IMR-90 (cell line): Measurements from ENCODE around the gene ARL14EP. TPM values are rescaled to one million over a fixed set of nuclear protein-coding genes. Genes with fewer than 3 reads are reported as not detected.

Source experiments
- ATAC-seq: fragments of 200-7000 bp; cut with Tn5 transposase; 2 replicates; pipeline ENCODE4 v1.9.1; 2020; ENCODE audit warnings: low read depth, mild to moderate bottlenecking, moderate library complexity
- BruUV-seq: library from RNA; stranded (reverse); fragments of 400-500 nt; replicated peaks from 2 replicates; lab custom pipeline; 2021; lab: Mats Ljungman, UMichigan
- CTCF ChIA-PET: fragments of 300-600 bp; formaldehyde crosslinking; extraction: SDS; loops from one replicate; lab custom pipeline; 2021; ENCODE audit warnings: antibody characterized with exemption; lab: Yijun Ruan, JAX
- POLR2A ChIA-PET: fragments of 300-600 bp; sonication (Branson Sonifier 250); formaldehyde crosslinking; loops from one replicate; lab custom pipeline; 2022; ENCODE audit warnings: antibody characterized with exemption; ENCODE audit not compliant: unreplicated experiment; lab: Charles Lee
- DNase-seq: peaks from one replicate; pipeline ENCODE4 v3.0.0; 2013
- H2AFZ ChIP-seq: replicated peaks from 2 replicates; pipeline ENCODE3; 2013; ENCODE audit warnings: low read length, mild to moderate bottlenecking; ENCODE audit not compliant: poor library complexity
- H2AK5ac ChIP-seq: 2 replicates; pipeline ENCODE4 v1.6.1; 2013; ENCODE audit warnings: low read depth, low read length, inconsistent platforms
- H2AK9ac ChIP-seq: replicated peaks from 2 replicates; pipeline ENCODE3; 2013; ENCODE audit warnings: mild to moderate bottlenecking, low read depth, low read length, moderate library complexity; ENCODE audit not compliant: poor library complexity
- H2BK120ac ChIP-seq: 2 replicates; pipeline ENCODE4 v1.6.1; 2013; ENCODE audit warnings: low read depth, low read length, inconsistent platforms
- H2BK15ac ChIP-seq: 3 replicates; pipeline ENCODE4 v1.6.1; 2013; ENCODE audit warnings: low read depth, low read length, inconsistent platforms
- H2BK20ac ChIP-seq: 2 replicates; pipeline ENCODE4 v1.6.1; 2013; ENCODE audit warnings: low read depth, mild to moderate bottlenecking, inconsistent platforms, low read length, moderate library complexity
- H2BK5ac ChIP-seq: 2 replicates; pipeline ENCODE4 v1.6.1; 2013; ENCODE audit warnings: mild to moderate bottlenecking, low read depth, low read length, inconsistent platforms; ENCODE audit not compliant: poor library complexity, severe bottlenecking
- H3K14ac ChIP-seq: replicated peaks from 2 replicates; pipeline ENCODE4 v1.6.1; 2013; ENCODE audit warnings: low read depth, low read length, inconsistent platforms
- H3K18ac ChIP-seq: 2 replicates; pipeline ENCODE4 v1.6.1; 2013; ENCODE audit warnings: low read depth, low read length, control low read depth
- H3K23ac ChIP-seq: 2 replicates; pipeline ENCODE4 v1.6.1; 2013; ENCODE audit warnings: low read depth, low read length, inconsistent platforms
- H3K27ac ChIP-seq: 2 replicates; pipeline ENCODE4 v1.5.1; 2013; ENCODE audit warnings: mild to moderate bottlenecking, control low read depth, low read length; ENCODE audit not compliant: insufficient read depth
- H3K27me3 ChIP-seq: 2 replicates; pipeline ENCODE4 v1.6.1; 2013; ENCODE audit warnings: low read length; ENCODE audit not compliant: control insufficient read depth, insufficient read depth
- H3K36me3 ChIP-seq: 2 replicates; pipeline ENCODE4 v1.6.1; 2013; ENCODE audit warnings: low read length, mixed read lengths; ENCODE audit not compliant: control insufficient read depth, insufficient read depth
- H3K4ac ChIP-seq: 2 replicates; pipeline ENCODE4 v1.6.1; 2013; ENCODE audit warnings: low read depth, low read length, inconsistent platforms
- H3K4me1 ChIP-seq: 2 replicates; pipeline ENCODE4 v1.6.1; 2013; ENCODE audit warnings: low read length, mixed read lengths; ENCODE audit not compliant: control insufficient read depth, insufficient read depth
- H3K4me2 ChIP-seq: 2 replicates; pipeline ENCODE4 v1.6.1; 2013; ENCODE audit warnings: low read depth, mild to moderate bottlenecking, control low read depth, low read length, moderate library complexity
- H3K4me3 ChIP-seq: 2 replicates; pipeline ENCODE4 v1.5.1; 2013; ENCODE audit warnings: low read depth, mild to moderate bottlenecking, control low read depth, low read length, moderate library complexity; ENCODE audit not compliant: insufficient read depth
- H3K56ac ChIP-seq: 2 replicates; pipeline ENCODE4 v1.6.1; 2013; ENCODE audit warnings: low read length, inconsistent platforms; ENCODE audit not compliant: insufficient read depth; ENCODE audit errors: extremely low read depth
- H3K79me1 ChIP-seq, 2 experiments: 2 replicates each; pipeline ENCODE4 v1.6.1; 2013; ENCODE audit warnings: low read length in 2 of 2, inconsistent platforms in 1 of 2, low read depth in 1 of 2
- H3K9ac ChIP-seq: 2 replicates; pipeline ENCODE4 v1.6.1; 2013; ENCODE audit warnings: low read depth, low read length, control low read depth
- H3K9me1 ChIP-seq: 2 replicates; pipeline ENCODE4 v1.6.1; 2013; ENCODE audit warnings: low read length, inconsistent platforms; ENCODE audit not compliant: insufficient read depth
- H3K9me3 ChIP-seq: 2 replicates; pipeline ENCODE4 v1.6.1; 2013; ENCODE audit warnings: low read length; ENCODE audit not compliant: control insufficient read depth, insufficient read depth
- H4K20me1 ChIP-seq: 2 replicates; pipeline ENCODE4 v1.6.1; 2013; ENCODE audit warnings: low read length, inconsistent platforms; ENCODE audit not compliant: insufficient read depth
- H4K5ac ChIP-seq: 2 replicates; pipeline ENCODE4 v1.6.1; 2013; ENCODE audit warnings: mild to moderate bottlenecking, low read depth, low read length, control low read depth
- H4K8ac ChIP-seq, 2 experiments: 2 replicates each; pipeline ENCODE4 v1.6.1; 2013; ENCODE audit warnings: low read depth in 2 of 2, low read length in 2 of 2, control low read depth in 1 of 2, inconsistent platforms in 1 of 2
- H4K91ac ChIP-seq: 2 replicates; pipeline ENCODE4 v1.6.1; 2013; ENCODE audit warnings: low read depth, low read length, inconsistent platforms; ENCODE audit not compliant: insufficient read depth
- BHLHE40 ChIP-seq: fragments of 150-350 bp; IDR thresholded peaks from 2 replicates; pipeline ENCODE4 v1.6.1; 2016; ENCODE audit warnings: mild to moderate bottlenecking, low read depth, low read length
- CEBPB ChIP-seq: IDR thresholded peaks from 2 replicates; pipeline ENCODE4 v1.6.1; 2012; ENCODE audit warnings: low read depth, low read length, improper control_type of control experiment
- CHD1 ChIP-seq: IDR thresholded peaks from 2 replicates; pipeline ENCODE4 v1.6.1; 2012; ENCODE audit warnings: low read depth, low read length, improper control_type of control experiment
- FOS ChIP-seq: fragments of 150-350 bp; IDR thresholded peaks from 2 replicates; pipeline ENCODE4 v1.6.1; 2016; ENCODE audit warnings: low read depth, low read length
- MAFK ChIP-seq: IDR thresholded peaks from 2 replicates; pipeline ENCODE4 v1.6.1; 2012; ENCODE audit warnings: low read depth, low read length, improper control_type of control experiment
- MAZ ChIP-seq: IDR thresholded peaks from 2 replicates; pipeline ENCODE4 v1.6.1; 2012; ENCODE audit warnings: low read depth, mild to moderate bottlenecking, low read length, improper control_type of control experiment, moderate library complexity, borderline replicate concordance
- MXI1 ChIP-seq: IDR thresholded peaks from 2 replicates; pipeline ENCODE4 v1.6.1; 2012; ENCODE audit warnings: low read depth, mild to moderate bottlenecking, low read length, moderate library complexity, borderline replicate concordance
- NFE2L2 ChIP-seq: fragments of 150-350 bp; IDR thresholded peaks from 2 replicates; pipeline ENCODE4 v1.6.1; 2016; ENCODE audit warnings: low read depth, mild to moderate bottlenecking, low read length
- POLR2A ChIP-seq: IDR thresholded peaks from 2 replicates; pipeline ENCODE4 v1.6.1; 2012; ENCODE audit warnings: mild to moderate bottlenecking, low read depth, low read length
- RAD21 ChIP-seq: IDR thresholded peaks from 2 replicates; pipeline ENCODE4 v1.6.1; 2012; ENCODE audit warnings: low read length, improper control_type of control experiment
- RCOR1 ChIP-seq: IDR thresholded peaks from 2 replicates; pipeline ENCODE4 v1.6.1; 2012; ENCODE audit warnings: mild to moderate bottlenecking, low read length, improper control_type of control experiment; ENCODE audit not compliant: insufficient replicate concordance
- RFX5 ChIP-seq: IDR thresholded peaks from 2 replicates; pipeline ENCODE4 v1.8.0; 2012; ENCODE audit warnings: low read depth, mild to moderate bottlenecking, low read length, moderate library complexity
- SMC3 ChIP-seq: fragments of 150-350 bp; IDR thresholded peaks from 2 replicates; pipeline ENCODE4 v1.6.1; 2016; ENCODE audit warnings: low read depth, mild to moderate bottlenecking, antibody characterized with exemption, low read length, moderate library complexity
- WGBS, 2 experiments: methylation state at CpG; one replicate each; pipeline versions ENCODE4 v1.1.5 to v1.1.7; 2013; ENCODE audit warnings: missing lambda C conversion rate in 2 of 2; ENCODE audit not compliant: insufficient read length in 1 of 2; ENCODE audit errors: extremely low coverage in 2 of 2; 5-methylcytosine and 5-hydroxymethylcytosine counted together
- dilution Hi-C: fragments of 300-500 bp; cut with HindIII; formaldehyde crosslinking; loops from one replicate; pipeline ENCODE4 v1.14.3; 2018; ENCODE audit warnings: low sequenced_read_pairs; ENCODE audit not compliant: unreplicated experiment
- in situ Hi-C: fragments of 300-500 bp; cut with MboI; formaldehyde crosslinking; loops from 3 replicates; pipeline ENCODE4 v1.14.3; 2019; ENCODE audit warnings: low sequenced_read_pairs, inconsistent platforms, mixed read lengths
- intact Hi-C: fragments of 100-400 bp; cut with micrococcal nuclease; formaldehyde crosslinking; loops from 2 replicates; pipeline ENCODE4 v1.10.0; 2022
- polyA plus RNA-seq, 3 experiments: library from polyadenylated mRNA; depleted of rRNA; stranded (reverse); fragments of >200 nt; gene quantifications; 2 replicates each; pipeline ENCODE4 v1.2.3, GENCODE V29; 2012; ENCODE audit warnings: low replicate concordance in 1 of 3
- total RNA-seq: library from RNA; depleted of rRNA; stranded (reverse); fragments of >200 nt; gene quantifications from 2 replicates; pipeline ENCODE4 v1.2.3, GENCODE V29; 2012
- TF ChIP-seq, protein P1 (sequence below): conservative IDR thresholded peaks from 2 replicates; pipeline ENCODE4 v1.5.1; 2012; ENCODE audit warnings: mild to moderate bottlenecking, low read depth, low read length, improper control_type of control experiment
- TF ChIP-seq, protein P2 (sequence below): fragments of 150-350 bp; IDR thresholded peaks from 2 replicates; pipeline ENCODE4 v1.6.1; 2017; ENCODE audit warnings: mild to moderate bottlenecking, antibody characterized with exemption, low read length, low read depth
- TF ChIP-seq, protein P3 (sequence below): fragments of 150-350 bp; IDR thresholded peaks from 2 replicates; pipeline ENCODE4 v1.6.1; 2016; ENCODE audit warnings: low read depth, mild to moderate bottlenecking, low read length, moderate library complexity, borderline replicate concordance

Gene ARL14EP
- total and polyA plus RNA-seq, 2 of the 4 experiments (the other 2 are of a cell fraction), result 13.8 to 15.7 TPM

- Histone ChIP-seq H3K23ac (no peak overlapping the region), H3K56ac (no peak overlapping the region), H3K9me1 (peaks cover 2% of the 10 kb centered on the region; the same call in 1 of the 2 replicates), H3K4me3 (no peak overlapping the region), H4K91ac (no peak overlapping the region), H3K9me3 (no peaks in the 10 kb centered on the region), H3K9ac (no peak overlapping the region), H2BK5ac (no peak overlapping the region), H4K20me1 (no peaks in the 10 kb centered on the region), H3K79me1 (no peaks in the 10 kb centered on the region), H2BK15ac (no peak overlapping the region), H2BK120ac (no peak overlapping the region), H2AK5ac (no peak overlapping the region), H3K4me2 (no peak overlapping the region), H3K4me1 (no peaks in the 10 kb centered on the region), H2AFZ (no peak overlapping the region), H2BK20ac (no peak overlapping the region), H3K36me3 (no peaks in the 10 kb centered on the region), H3K27ac (no peak overlapping the region), H4K8ac (no peak overlapping the region), H4K5ac (no peak overlapping the region), H2AK9ac (no peak overlapping the region), H3K27me3 (no peaks in the 10 kb centered on the region), H3K4ac (no peak overlapping the region), H3K18ac (no peak overlapping the region), H3K14ac (no peak overlapping the region)
- intact Hi-C loops, result no loop called here
- TF ChIP-seq RFX5 (no peak), CEBPB (no peak), SMC3 (no peak), MAFK (no peak), RAD21 (no peak), NFE2L2 (no peak), MXI1 (no peak), RCOR1 (no peak), BHLHE40 (no peak), POLR2A (no peak), FOS (no peak), CHD1 (no peak), MAZ (no peak)
- TF ChIP-seq, protein P1, sequence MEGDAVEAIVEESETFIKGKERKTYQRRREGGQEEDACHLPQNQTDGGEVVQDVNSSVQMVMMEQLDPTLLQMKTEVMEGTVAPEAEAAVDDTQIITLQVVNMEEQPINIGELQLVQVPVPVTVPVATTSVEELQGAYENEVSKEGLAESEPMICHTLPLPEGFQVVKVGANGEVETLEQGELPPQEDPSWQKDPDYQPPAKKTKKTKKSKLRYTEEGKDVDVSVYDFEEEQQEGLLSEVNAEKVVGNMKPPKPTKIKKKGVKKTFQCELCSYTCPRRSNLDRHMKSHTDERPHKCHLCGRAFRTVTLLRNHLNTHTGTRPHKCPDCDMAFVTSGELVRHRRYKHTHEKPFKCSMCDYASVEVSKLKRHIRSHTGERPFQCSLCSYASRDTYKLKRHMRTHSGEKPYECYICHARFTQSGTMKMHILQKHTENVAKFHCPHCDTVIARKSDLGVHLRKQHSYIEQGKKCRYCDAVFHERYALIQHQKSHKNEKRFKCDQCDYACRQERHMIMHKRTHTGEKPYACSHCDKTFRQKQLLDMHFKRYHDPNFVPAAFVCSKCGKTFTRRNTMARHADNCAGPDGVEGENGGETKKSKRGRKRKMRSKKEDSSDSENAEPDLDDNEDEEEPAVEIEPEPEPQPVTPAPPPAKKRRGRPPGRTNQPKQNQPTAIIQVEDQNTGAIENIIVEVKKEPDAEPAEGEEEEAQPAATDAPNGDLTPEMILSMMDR, result no peak
- TF ChIP-seq, protein P2, sequence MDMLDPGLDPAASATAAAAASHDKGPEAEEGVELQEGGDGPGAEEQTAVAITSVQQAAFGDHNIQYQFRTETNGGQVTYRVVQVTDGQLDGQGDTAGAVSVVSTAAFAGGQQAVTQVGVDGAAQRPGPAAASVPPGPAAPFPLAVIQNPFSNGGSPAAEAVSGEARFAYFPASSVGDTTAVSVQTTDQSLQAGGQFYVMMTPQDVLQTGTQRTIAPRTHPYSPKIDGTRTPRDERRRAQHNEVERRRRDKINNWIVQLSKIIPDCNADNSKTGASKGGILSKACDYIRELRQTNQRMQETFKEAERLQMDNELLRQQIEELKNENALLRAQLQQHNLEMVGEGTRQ, result no peak
- TF ChIP-seq, protein P3, sequence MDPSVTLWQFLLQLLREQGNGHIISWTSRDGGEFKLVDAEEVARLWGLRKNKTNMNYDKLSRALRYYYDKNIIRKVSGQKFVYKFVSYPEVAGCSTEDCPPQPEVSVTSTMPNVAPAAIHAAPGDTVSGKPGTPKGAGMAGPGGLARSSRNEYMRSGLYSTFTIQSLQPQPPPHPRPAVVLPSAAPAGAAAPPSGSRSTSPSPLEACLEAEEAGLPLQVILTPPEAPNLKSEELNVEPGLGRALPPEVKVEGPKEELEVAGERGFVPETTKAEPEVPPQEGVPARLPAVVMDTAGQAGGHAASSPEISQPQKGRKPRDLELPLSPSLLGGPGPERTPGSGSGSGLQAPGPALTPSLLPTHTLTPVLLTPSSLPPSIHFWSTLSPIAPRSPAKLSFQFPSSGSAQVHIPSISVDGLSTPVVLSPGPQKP, result no peak
- DNase-seq (no peak), ATAC-seq (no peak)
- ChIA-PET CTCF (no interaction called here), POLR2A (no interaction called here)
- no CpG with 5 or more reads among the region's 1 CpG for WGBS, 2 experiments
- dilution Hi-C loops, result no loop called here
- in situ Hi-C loops, result loop anchor here (10.0 kb wide), 1 partner anchor 582 kb away; no protein-coding TSS in a partner anchor
- BruUV-seq, result no TSS peak
Measured at GRCh38 chr11:30342736-30343166, 19.8 kb downstream of the ARL14EP start.
